Measurements from ENCODE around the gene GIMAP2. TPM values are rescaled to one million over a fixed set of nuclear protein-coding genes. Genes with fewer than 3 reads are reported as not detected.

The GIMAP2 gene
- total and polyA plus RNA-seq, 2 of the 13 experiments (the other 11 are each of a cell fraction or from before 2014, with no cell fraction given) = 0.49 to 1.4 TPM

DNA sequence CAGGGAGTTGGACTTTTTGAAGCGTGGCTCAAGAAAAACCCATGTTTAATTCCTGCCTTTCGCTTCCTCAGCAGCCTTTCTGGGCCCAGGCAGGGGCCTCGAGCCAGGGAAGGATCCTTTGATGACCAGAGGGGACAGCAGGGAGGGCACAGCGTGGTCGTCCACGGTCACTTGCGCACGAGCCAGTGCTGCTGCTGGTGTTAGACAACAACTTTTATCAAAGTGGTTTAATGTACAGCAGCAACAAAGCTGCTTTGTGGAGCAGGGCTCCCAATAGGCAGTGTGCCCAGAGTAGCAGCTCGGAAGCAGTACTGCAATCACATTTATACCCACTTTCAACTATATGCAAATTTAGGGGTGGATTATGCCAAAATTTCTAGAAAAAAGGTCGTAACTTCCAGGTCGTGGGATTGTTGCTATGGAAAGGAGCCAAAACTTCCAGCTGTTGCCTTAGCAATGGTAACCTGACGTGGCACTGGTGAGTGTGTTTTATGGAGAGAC, 37.0 kb downstream of the GIMAP2 start:
- Histone ChIP-seq H3K27ac (ENCODE audit: extremely low read length, insufficient read depth, low read length) (no peak overlapping the region), H3K27me3 (ENCODE audit: control insufficient read depth in 1 of 2, insufficient read depth in 2 of 2, low read length in 2 of 2) (peaks cover 0 to 9% of the 10 kb centered on the region in 2 experiments; a peak in 2 of 5 replicates), H2AFZ (ENCODE audit: low read length) (no peak overlapping the region), H3K79me2 (ENCODE audit: insufficient read depth, low read length) (no peaks in the 10 kb centered on the region), H3K4me2 (ENCODE audit: low read depth, low read length) (no peak overlapping the region), H3K4me3 (replicated peaks in 1 of 3; ENCODE audit: insufficient read depth in 1 of 3, low read depth in 2 of 3, low read length in 3 of 3) (no peak overlapping the region), H4K20me1 (ENCODE audit: insufficient read depth, low read length) (no peaks in the 10 kb centered on the region), H3K4me1 (ENCODE audit: insufficient read depth, low read length) (peaks cover 8% of the 10 kb centered on the region), H3K36me3 (replicated peaks in 1 of 2; ENCODE audit: control insufficient read depth in 1 of 2, insufficient read depth in 2 of 2, low read length in 2 of 2) (no peaks in the 10 kb centered on the region), H3K9ac (ENCODE audit: insufficient read depth, low read depth, low read length) (no peak overlapping the region), H3K9me3 (ENCODE audit: low read length) (no peaks in the 10 kb centered on the region)
- ChIA-PET CTCF (ENCODE audit: low intra/inter-chr PET ratio, low total read pairs) (no interaction called here), POLR2A (no interaction called here)
- intact Hi-C loops (cut with micrococcal nuclease; ENCODE audit: unreplicated experiment) = no loop called here
- ATAC-seq (no peak), FAIRE-seq (no peak), DNase-seq (ENCODE audit: low spot score) (no peak)
- in situ Hi-C loops (cut with HindIII; ENCODE audit: extremely low pct_ligation_motif_present, low pct_unique_long_range_greater_than_20kb) = no loop called here
- TF ChIP-seq NFYC (CRISPR knock-in tag; IDR thresholded peaks at IDR 0.05) = no peak
- BruUV-seq (replicated peaks) = no TSS peak
- 11% methylated on average over 10 of the region's 12 CpGs for WGBS (ENCODE audit: low lambda C conversion rate)

DNA sequence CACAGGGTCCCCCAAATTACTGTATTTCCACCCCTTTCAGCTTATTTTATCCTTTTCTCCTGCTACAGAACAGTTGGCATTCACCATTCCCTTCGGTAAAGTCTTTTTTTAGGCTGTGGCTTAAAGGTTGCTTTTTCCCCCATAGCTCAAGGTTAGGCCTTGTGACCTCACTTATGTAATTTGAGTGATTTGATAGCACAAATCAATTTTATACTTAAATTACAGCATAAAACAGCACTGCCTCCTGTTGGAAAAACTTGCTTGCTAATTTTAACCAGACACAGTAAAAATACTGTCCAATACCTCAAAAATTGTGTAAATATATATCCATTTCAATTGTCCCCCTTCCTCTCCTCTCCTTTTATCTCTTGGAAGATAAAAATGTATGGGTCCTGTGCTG, 38.0 kb downstream of the GIMAP2 start:
- H3K4me2 ChIP-seq (ENCODE audit: low read depth, low read length) = no peak overlapping the region
- CTCF ChIA-PET (ENCODE audit: low intra/inter-chr PET ratio, low total read pairs) = no interaction called here
- no peaks in the 10 kb centered on the region for H4K20me1 ChIP-seq (ENCODE audit: insufficient read depth, low read length)
- no peak overlapping the region for H3K27ac ChIP-seq (ENCODE audit: extremely low read length, insufficient read depth, low read length)
- no peak for ATAC-seq
- no peaks in the 10 kb centered on the region for H3K9me3 ChIP-seq (ENCODE audit: low read length)
- POLR2A ChIA-PET = no interaction called here
- no peak for DNase-seq (ENCODE audit: low spot score)
- H3K27me3 ChIP-seq (ENCODE audit: control insufficient read depth in 1 of 2, insufficient read depth in 2 of 2, low read length in 2 of 2) = peaks cover 0 to 9% of the 10 kb centered on the region in 2 experiments; a peak in 2 of 5 replicates
- H3K79me2 ChIP-seq (ENCODE audit: insufficient read depth, low read length) = no peaks in the 10 kb centered on the region
- no peak overlapping the region for H2AFZ ChIP-seq (ENCODE audit: low read length)
- intact Hi-C loops (cut with micrococcal nuclease; ENCODE audit: unreplicated experiment) (no loop called here), in situ Hi-C loops (cut with HindIII; ENCODE audit: extremely low pct_ligation_motif_present, low pct_unique_long_range_greater_than_20kb) (no loop called here)
- peaks cover 14% of the 10 kb centered on the region for H3K4me1 ChIP-seq (ENCODE audit: insufficient read depth, low read length)
- no TSS peak for BruUV-seq (replicated peaks)
- H3K4me3 ChIP-seq (replicated peaks in 1 of 3; ENCODE audit: insufficient read depth in 1 of 3, low read depth in 2 of 3, low read length in 3 of 3) = no peak overlapping the region
- 0% methylated on average over 1 of the region's 1 CpG for WGBS (ENCODE audit: low lambda C conversion rate)
- no peaks in the 10 kb centered on the region for H3K36me3 ChIP-seq (replicated peaks in 1 of 2; ENCODE audit: control insufficient read depth in 1 of 2, insufficient read depth in 2 of 2, low read length in 2 of 2)
- H3K9ac ChIP-seq (ENCODE audit: insufficient read depth, low read depth, low read length) = no peak overlapping the region
- no peak for FAIRE-seq
- TF ChIP-seq, protein P1, sequence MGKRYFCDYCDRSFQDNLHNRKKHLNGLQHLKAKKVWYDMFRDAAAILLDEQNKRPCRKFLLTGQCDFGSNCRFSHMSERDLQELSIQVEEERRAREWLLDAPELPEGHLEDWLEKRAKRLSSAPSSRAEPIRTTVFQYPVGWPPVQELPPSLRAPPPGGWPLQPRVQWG (CRISPR knock-in tag; IDR thresholded peaks at IDR 0.05; ENCODE audit: borderline replicate concordance, low read depth) = no peak
- TF ChIP-seq SSRP1 (CRISPR knock-in tag; IDR thresholded peaks at IDR 0.05) (no peak), MED13 (CRISPR knock-in tag; IDR thresholded peaks at IDR 0.05) (no peak), EZH2 (conservative IDR thresholded peaks at IDR 0.05; ENCODE audit: low read depth, low read length) (no peak), NR2F6 (IDR thresholded peaks at IDR 0.05) (no peak), NR2F6 (CRISPR knock-in tag; IDR thresholded peaks at IDR 0.05) (no peak), ZNF782 (CRISPR knock-in tag; IDR thresholded peaks at IDR 0.05; ENCODE audit: borderline replicate concordance) (no peak), STAG1 (CRISPR knock-in tag; IDR thresholded peaks at IDR 0.05) (no peak), ZMYM2 (CRISPR knock-in tag; IDR thresholded peaks at IDR 0.05) (no peak)
- TF ChIP-seq, protein P2, sequence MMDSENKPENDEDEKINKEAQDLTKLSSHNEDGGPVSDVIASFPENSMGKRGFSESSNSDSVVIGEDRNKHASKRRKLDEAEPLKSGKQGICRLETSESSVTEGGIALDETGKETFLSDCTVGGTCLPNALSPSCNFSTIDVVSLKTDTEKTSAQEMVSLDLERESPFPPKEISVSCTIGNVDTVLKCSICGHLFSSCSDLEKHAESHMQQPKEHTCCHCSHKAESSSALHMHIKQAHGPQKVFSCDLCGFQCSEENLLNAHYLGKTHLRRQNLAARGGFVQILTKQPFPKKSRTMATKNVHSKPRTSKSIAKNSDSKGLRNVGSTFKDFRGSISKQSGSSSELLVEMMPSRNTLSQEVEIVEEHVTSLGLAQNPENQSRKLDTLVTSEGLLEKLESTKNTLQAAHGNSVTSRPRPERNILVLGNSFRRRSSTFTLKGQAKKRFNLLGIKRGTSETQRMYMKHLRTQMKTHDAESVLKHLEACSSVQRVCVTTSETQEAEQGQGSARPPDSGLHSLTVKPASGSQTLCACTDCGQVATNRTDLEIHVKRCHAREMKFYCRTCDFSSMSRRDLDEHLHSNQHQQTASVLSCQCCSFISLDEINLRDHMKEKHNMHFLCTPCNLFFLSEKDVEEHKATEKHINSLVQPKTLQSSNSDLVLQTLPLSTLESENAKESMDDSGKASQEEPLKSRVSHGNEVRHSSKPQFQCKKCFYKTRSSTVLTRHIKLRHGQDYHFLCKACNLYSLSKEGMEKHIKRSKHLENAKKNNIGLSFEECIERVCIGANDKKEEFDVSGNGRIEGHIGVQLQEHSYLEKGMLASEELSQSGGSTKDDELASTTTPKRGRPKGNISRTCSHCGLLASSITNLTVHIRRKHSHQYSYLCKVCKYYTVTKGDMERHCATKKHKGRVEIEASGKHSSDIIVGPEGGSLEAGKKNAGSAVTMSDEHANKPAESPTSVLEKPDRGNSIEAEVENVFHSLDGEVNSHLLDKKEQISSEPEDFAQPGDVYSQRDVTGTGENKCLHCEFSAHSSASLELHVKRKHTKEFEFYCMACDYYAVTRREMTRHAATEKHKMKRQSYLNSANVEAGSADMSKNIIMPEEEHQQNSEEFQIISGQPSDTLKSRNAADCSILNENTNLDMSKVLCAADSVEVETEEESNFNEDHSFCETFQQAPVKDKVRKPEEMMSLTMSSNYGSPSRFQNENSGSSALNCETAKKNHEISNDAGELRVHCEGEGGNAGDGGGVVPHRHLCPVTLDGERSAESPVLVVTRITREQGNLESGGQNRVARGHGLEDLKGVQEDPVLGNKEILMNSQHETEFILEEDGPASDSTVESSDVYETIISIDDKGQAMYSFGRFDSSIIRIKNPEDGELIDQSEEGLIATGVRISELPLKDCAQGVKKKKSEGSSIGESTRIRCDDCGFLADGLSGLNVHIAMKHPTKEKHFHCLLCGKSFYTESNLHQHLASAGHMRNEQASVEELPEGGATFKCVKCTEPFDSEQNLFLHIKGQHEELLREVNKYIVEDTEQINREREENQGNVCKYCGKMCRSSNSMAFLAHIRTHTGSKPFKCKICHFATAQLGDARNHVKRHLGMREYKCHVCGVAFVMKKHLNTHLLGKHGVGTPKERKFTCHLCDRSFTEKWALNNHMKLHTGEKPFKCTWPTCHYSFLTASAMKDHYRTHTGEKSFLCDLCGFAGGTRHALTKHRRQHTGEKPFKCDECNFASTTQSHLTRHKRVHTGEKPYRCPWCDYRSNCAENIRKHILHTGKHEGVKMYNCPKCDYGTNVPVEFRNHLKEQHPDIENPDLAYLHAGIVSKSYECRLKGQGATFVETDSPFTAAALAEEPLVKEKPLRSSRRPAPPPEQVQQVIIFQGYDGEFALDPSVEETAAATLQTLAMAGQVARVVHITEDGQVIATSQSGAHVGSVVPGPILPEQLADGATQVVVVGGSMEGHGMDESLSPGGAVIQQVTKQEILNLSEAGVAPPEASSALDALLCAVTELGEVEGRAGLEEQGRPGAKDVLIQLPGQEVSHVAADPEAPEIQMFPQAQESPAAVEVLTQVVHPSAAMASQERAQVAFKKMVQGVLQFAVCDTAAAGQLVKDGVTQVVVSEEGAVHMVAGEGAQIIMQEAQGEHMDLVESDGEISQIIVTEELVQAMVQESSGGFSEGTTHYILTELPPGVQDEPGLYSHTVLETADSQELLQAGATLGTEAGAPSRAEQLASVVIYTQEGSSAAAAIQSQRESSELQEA (CRISPR knock-in tag; IDR thresholded peaks at IDR 0.05; ENCODE audit: not compliant biosample characterization) = no peak
